HepG2 (cell line): ENCODE results near the gene GLS2. TPM values are rescaled to one million over a fixed set of nuclear protein-coding genes. Genes with fewer than 3 reads are reported as not detected.

Experiments used
- BHLHE40 ChIP-seq: IDR thresholded peaks from 2 replicates; pipeline ENCODE4 v1.6.1; 2011; ENCODE audit warnings: low read length, improper control_type of control experiment
- CREB3 ChIP-seq: sonication (generic); formaldehyde crosslinking; IDR thresholded peaks from 2 replicates; pipeline ENCODE4 v1.5.0; 2020; ENCODE audit warnings: missing genetic modification reagents
- CSRNP2 ChIP-seq: sonication (generic); formaldehyde crosslinking; conservative IDR thresholded peaks from 2 replicates; pipeline ENCODE4 v1.8.0; 2022; ENCODE audit warnings: low read depth, missing genetic modification reagents
- HMGA1 ChIP-seq: sonication (generic); formaldehyde crosslinking; conservative IDR thresholded peaks from 2 replicates; pipeline ENCODE4 v1.4.0; 2020; ENCODE audit warnings: missing genetic modification reagents
- IRF2 ChIP-seq: IDR thresholded peaks from 2 replicates; pipeline ENCODE4 v1.6.1; 2018; ENCODE audit warnings: missing genetic modification reagents, missing compliant biosample characterization
- PBX2 ChIP-seq: IDR thresholded peaks from 2 replicates; pipeline ENCODE4 v1.6.1; 2016; ENCODE audit warnings: control low read depth
- POLR2A ChIP-seq, 2 experiments: IDR thresholded peaks; 2 replicates each; pipeline ENCODE4 v1.6.1; 2011; ENCODE audit warnings: low read depth in 2 of 2, low read length in 2 of 2, mild to moderate bottlenecking in 1 of 2, moderate library complexity in 1 of 2; ENCODE audit not compliant: insufficient read depth in 1 of 2
- PRDM4 ChIP-seq: sonication (generic); formaldehyde crosslinking; IDR thresholded peaks from 2 replicates; pipeline ENCODE4 v1.9.0; 2021; ENCODE audit warnings: missing genetic modification reagents, borderline replicate concordance
- RBFOX2 ChIP-seq: fragments of 200-400 bp; formaldehyde crosslinking; IDR thresholded peaks from 2 replicates; pipeline ENCODE4 v1.6.1; 2017; ENCODE audit warnings: low read depth, mild to moderate bottlenecking, low read length
- RBM22 ChIP-seq: fragments of 200-400 bp; formaldehyde crosslinking; optimal IDR thresholded peaks from 2 replicates; pipeline ENCODE3; 2017; ENCODE audit warnings: mild to moderate bottlenecking, low read length, moderate library complexity
- SRSF1 ChIP-seq: fragments of 200-400 bp; formaldehyde crosslinking; optimal IDR thresholded peaks from 2 replicates; pipeline ENCODE3; 2017; ENCODE audit warnings: mild to moderate bottlenecking, low read depth, low read length, moderate library complexity
- TBP ChIP-seq: sonication (generic); formaldehyde crosslinking; IDR thresholded peaks from 2 replicates; pipeline ENCODE4 v1.5.0; 2020; ENCODE audit warnings: missing genetic modification reagents
- TBX2 ChIP-seq: sonication (generic); formaldehyde crosslinking; IDR thresholded peaks from 2 replicates; pipeline ENCODE4 v1.5.0; 2020; ENCODE audit warnings: missing genetic modification reagents, mild to moderate bottlenecking, borderline replicate concordance
- TBX3 ChIP-seq: fragments of 450-650 bp; IDR thresholded peaks from 2 replicates; pipeline ENCODE4 v1.6.1; 2017; ENCODE audit warnings: antibody characterized with exemption, mild to moderate bottlenecking, inconsistent platforms, borderline replicate concordance
- THAP7 ChIP-seq: sonication (generic); formaldehyde crosslinking; IDR thresholded peaks from 2 replicates; pipeline ENCODE4 v1.8.1; 2023; ENCODE audit warnings: mild to moderate bottlenecking, missing genetic modification reagents
- THRA ChIP-seq: sonication (generic); formaldehyde crosslinking; IDR thresholded peaks from 2 replicates; pipeline ENCODE4 v1.4.0; 2020; ENCODE audit warnings: missing genetic modification reagents, borderline replicate concordance
- YY1 ChIP-seq: IDR thresholded peaks from 2 replicates; pipeline ENCODE4 v1.6.1; 2011; ENCODE audit warnings: low read length, low read depth, moderate library complexity, mild to moderate bottlenecking; ENCODE audit not compliant: insufficient read depth, insufficient replicate concordance
- ZNF12 ChIP-seq: sonication (generic); formaldehyde crosslinking; IDR thresholded peaks from 2 replicates; pipeline ENCODE4 v1.5.0; 2020; ENCODE audit warnings: missing genetic modification reagents
- ZNF256 ChIP-seq: sonication (generic); formaldehyde crosslinking; conservative IDR thresholded peaks from 2 replicates; pipeline ENCODE4 v1.4.0; 2020; ENCODE audit warnings: missing genetic modification reagents
- ZNF776 ChIP-seq: sonication (generic); formaldehyde crosslinking; IDR thresholded peaks from 2 replicates; pipeline ENCODE4 v1.4.0; 2020; ENCODE audit warnings: mild to moderate bottlenecking, missing genetic modification reagents
- ZNF792 ChIP-seq: IDR thresholded peaks from 2 replicates; pipeline ENCODE4 v1.6.1; 2016
- polyA plus RNA-seq, 8 experiments: library from polyadenylated mRNA; depleted of rRNA in 3 of 8; stranded (reverse) in 7 of 8; unstranded in 1 of 8; fragments of >200 nt; fragmentation: Illumina TruSeq in 4 of 8; extraction: Trizol in 4 of 8; gene quantifications; 2 replicates each; pipeline versions ENCODE4 v1.2.1 to v1.2.3, GENCODE V29; 2011 to 2016; ENCODE audit warnings: low read depth in 4 of 8, missing spikeins in 1 of 8, mixed read lengths in 1 of 8; ENCODE audit not compliant: insufficient read depth in 1 of 8
- total RNA-seq, 5 experiments: library from RNA; depleted of rRNA; stranded (reverse); fragments of >200 nt; fragmentation: Illumina TruSeq; extraction: Trizol; gene quantifications; 2 replicates each; pipeline ENCODE4 v1.2.3, GENCODE V29; 2016; ENCODE audit warnings: low read depth in 1 of 5

Gene GLS2
- total and polyA plus RNA-seq, 2 of the 13 experiments (the other 11 are each of a cell fraction or from before 2014, with no cell fraction given) = 8.6 to 12.2 TPM

- no peak for TF ChIP-seq THRA (CRISPR knock-in tag)
- peak; percentile 63; the same call in 1 of the 2 replicates for TF ChIP-seq RBFOX2
- peak; percentile 83 for TF ChIP-seq PBX2 (CRISPR knock-in tag)
- TF ChIP-seq CSRNP2 (CRISPR knock-in tag) = 0 out of 2 replicates have a peak, but pooled peaks have one; percentile 49
- no peak for TF ChIP-seq HMGA1 (CRISPR knock-in tag)
- TF ChIP-seq IRF2 (CRISPR knock-in tag) = no peak
- peak; percentile 68 for TF ChIP-seq SRSF1
- peak in 1 of 2 experiments; percentile 66; a peak in 2 of 4 replicates for TF ChIP-seq POLR2A (IDR thresholded peaks at IDR 0.05; ENCODE audit: insufficient read depth in 1 of 2, low read depth in 2 of 2, low read length in 2 of 2)
- no peak for TF ChIP-seq BHLHE40
- peak; percentile 67 for TF ChIP-seq TBX2 (CRISPR knock-in tag)
- TF ChIP-seq PRDM4 (CRISPR knock-in tag) = peak; percentile 61; the same call in 1 of the 2 replicates
- peak; percentile 32; the same call in 1 of the 2 replicates for TF ChIP-seq ZNF792 (CRISPR knock-in tag)
- TF ChIP-seq TBP (CRISPR knock-in tag) = no peak
- TF ChIP-seq ZNF256 (CRISPR knock-in tag) = peak; percentile 98
- TF ChIP-seq TBX3 = no peak
- peak; percentile 73; the same call in 1 of the 2 replicates for TF ChIP-seq THAP7 (CRISPR knock-in tag)
- TF ChIP-seq ZNF12 (CRISPR knock-in tag) = peak; percentile 75
- no peak for TF ChIP-seq RBM22
- TF ChIP-seq CREB3 (CRISPR knock-in tag) = peak; percentile 92; the same call in 1 of the 2 replicates
- TF ChIP-seq YY1 = no peak
- peak; percentile 92 for TF ChIP-seq ZNF776
Observed at GRCh38 chr12:56488041-56488955, at the start of gene GLS2 (continued).
